T-cell (primary cell): ENCODE results near the gene SLC47A1. TPM values are rescaled to one million over a fixed set of nuclear protein-coding genes. Genes with fewer than 3 reads are reported as not detected.

Source experiments
- ATAC-seq, 4 experiments: fragments of 200-7000 bp in 3 of 4; fragments of 150-1000 bp in 1 of 4; cut with Tn5 transposase; replicated peaks in 1 of 4; 1 replicate in 3 of 4; 2 replicates in 1 of 4; pipeline ENCODE4 v1.10.0; 2021; ENCODE audit warnings: moderate library complexity in 3 of 4, mild to moderate bottlenecking in 2 of 4, moderate number of reproducible peaks in 1 of 4
- CTCF ChIA-PET, 2 donors: fragments of 300-600 bp; sonication (Branson Sonifier 250); formaldehyde crosslinking; loops; one replicate each; lab custom pipeline; 2022; ENCODE audit warnings: antibody characterized with exemption in 2 of 2; lab: Charles Lee
- POLR2A ChIA-PET, 2 donors: fragments of 300-600 bp; sonication (Branson Sonifier 250); formaldehyde crosslinking; loops; one replicate each; lab custom pipeline; 2022; ENCODE audit warnings: antibody characterized with exemption in 2 of 2; lab: Charles Lee
- DNase-seq, 35 experiments: peaks; one replicate each; pipeline versions ENCODE4 v3.0.0 to v3.0.0-alpha.2; 2013 to 2023
- H3K27ac ChIP-seq: one replicate; pipeline ENCODE4 v1.5.1; 2013; ENCODE audit warnings: low read length
- H3K27me3 ChIP-seq, 2 experiments: replicated peaks in 1 of 2; 1 replicate in 1 of 2; 2 replicates in 1 of 2; pipeline versions ENCODE4 v1.6.1 to v1.7.0; 2013; ENCODE audit warnings: low read length in 1 of 2, mixed read lengths in 1 of 2; ENCODE audit not compliant: control insufficient read depth in 2 of 2, insufficient read depth in 2 of 2; ENCODE audit errors: extremely low read depth in 1 of 2
- H3K36me3 ChIP-seq, 2 donors: 1 replicate in 1 of 2; 2 replicates in 1 of 2; pipeline versions ENCODE4 v1.6.1 to v1.7.0; 2013; ENCODE audit warnings: low read length in 1 of 2; ENCODE audit not compliant: control insufficient read depth in 2 of 2, insufficient read depth in 1 of 2; ENCODE audit errors: extremely low read depth in 1 of 2
- H3K4me1 ChIP-seq, 2 experiments: 1 replicate in 1 of 2; 2 replicates in 1 of 2; pipeline versions ENCODE4 v1.6.1 to v1.7.0; 2013; ENCODE audit warnings: low read length in 2 of 2, mixed read lengths in 1 of 2; ENCODE audit not compliant: insufficient read depth in 2 of 2, control insufficient read depth in 1 of 2; ENCODE audit errors: extremely low read depth in 1 of 2
- H3K4me3 ChIP-seq, 2 donors: 1 replicate in 1 of 2; 2 replicates in 1 of 2; pipeline versions ENCODE4 v1.5.1 to v1.7.0; 2013; ENCODE audit warnings: mild to moderate bottlenecking in 2 of 2, low read length in 1 of 2, moderate library complexity in 1 of 2; ENCODE audit not compliant: control insufficient read depth in 1 of 2; ENCODE audit errors: extremely low read depth in 1 of 2
- H3K9me3 ChIP-seq: 2 replicates; pipeline ENCODE4 v1.7.0; 2013
- H3K27ac Mint-ChIP-seq, 2 donors: one replicate each; pipeline ENCODE4 v1.8.0; 2020 to 2021; ENCODE audit warnings: mild to moderate bottlenecking in 2 of 2, mixed read lengths in 2 of 2
- H3K27me3 Mint-ChIP-seq, 2 donors: one replicate each; pipeline ENCODE4 v1.8.0; 2021 to 2022; ENCODE audit warnings: mixed read lengths in 2 of 2
- H3K36me3 Mint-ChIP-seq: one replicate; pipeline ENCODE4 v1.8.0; 2021; ENCODE audit warnings: mixed read lengths
- H3K4me1 Mint-ChIP-seq, 3 donors: one replicate each; pipeline ENCODE4 v1.8.0; 2020 to 2022; ENCODE audit warnings: mixed read lengths in 3 of 3, mild to moderate bottlenecking in 1 of 3
- H3K4me3 Mint-ChIP-seq, 3 donors: one replicate each; pipeline ENCODE4 v1.8.0; 2020 to 2022; ENCODE audit warnings: mild to moderate bottlenecking in 3 of 3, mixed read lengths in 3 of 3, moderate library complexity in 3 of 3
- H3K9me3 Mint-ChIP-seq, 3 donors: one replicate each; pipeline ENCODE4 v1.8.0; 2020 to 2022; ENCODE audit warnings: mixed read lengths in 3 of 3
- WGBS: methylation state at CpG from one replicate; pipeline ENCODE4 v1.1.5; 2013; ENCODE audit warnings: missing lambda C conversion rate; ENCODE audit not compliant: insufficient coverage; 5-methylcytosine and 5-hydroxymethylcytosine counted together
- total RNA-seq, 35 experiments: library from RNA in 6 of 35; stranded (reverse) in 6 of 35; fragments of 120-200 nt in 1 of 35; gene quantifications; one replicate each; pipeline versions ENCODE4 v1.2.1 to v1.2.4 and lab custom pipeline; 2013 to 2026

The SLC47A1 gene
- total RNA-seq, 5 donors from 2014 or later (not counting 1 experiment from before 2014, with no cell fraction given), result 0.10 to 0.66 (median 0.31) TPM; not detected in 1

GRCh38 chr17:19551165-19551564, 17.5 kb downstream of the SLC47A1 start:
- ChIA-PET POLR2A (no interaction called here), CTCF (no interaction called here)
- H3K36me3 ChIP-seq, result no peaks in the 10 kb centered on the region
- Mint-ChIP-seq H3K27ac (no peak overlapping the region), H3K27me3 (peaks cover 16 to 24% of the 10 kb centered on the region in 2 donors), H3K9me3 (no peaks in the 10 kb centered on the region), H3K4me3 (no peak overlapping the region), H3K4me1 (peaks cover 2 to 7% (median 2%) of the 10 kb centered on the region in 3 donors), H3K36me3 (no peaks in the 10 kb centered on the region)
- peaks cover 0 to 35% of the 10 kb centered on the region in 2 experiments for H3K27me3 ChIP-seq
- H3K4me1 ChIP-seq, result no peaks in the 10 kb centered on the region
- ATAC-seq, result no peak
- no peak overlapping the region for H3K27ac ChIP-seq
- DNase-seq, result no peak
- WGBS, result 93% methylated on average over 4 of the region's 5 CpGs
- H3K4me3 ChIP-seq, result no peak overlapping the region
- H3K9me3 ChIP-seq, result no peaks in the 10 kb centered on the region

GRCh38 chr17:19551591-19552148, 18.0 kb downstream of the SLC47A1 start:
- H3K27ac ChIP-seq, result no peak overlapping the region
- Mint-ChIP-seq H3K27ac (no peak overlapping the region), H3K9me3 (no peaks in the 10 kb centered on the region), H3K27me3 (peaks cover 16 to 24% of the 10 kb centered on the region in 2 donors), H3K4me3 (no peak overlapping the region), H3K36me3 (no peaks in the 10 kb centered on the region), H3K4me1 (peaks cover under 1 to 2% (median under 1%) of the 10 kb centered on the region in 3 donors)
- ATAC-seq (no peak), DNase-seq (no peak)
- ChIA-PET CTCF (no interaction called here), POLR2A (no interaction called here)
- 63% methylated on average over 4 of the region's 9 CpGs for WGBS
- H3K36me3 ChIP-seq, result no peaks in the 10 kb centered on the region
- no peak overlapping the region for H3K4me3 ChIP-seq
- H3K9me3 ChIP-seq, result no peaks in the 10 kb centered on the region
- no peaks in the 10 kb centered on the region for H3K4me1 ChIP-seq
- peaks cover 0 to 35% of the 10 kb centered on the region in 2 experiments for H3K27me3 ChIP-seq

GRCh38 chr17:19553036-19553435, 19.4 kb downstream of the SLC47A1 start:
- ATAC-seq (no peak), DNase-seq (no peak)
- Mint-ChIP-seq H3K36me3 (no peaks in the 10 kb centered on the region), H3K27me3 (peaks cover 18 to 24% of the 10 kb centered on the region in 2 donors), H3K4me1 (no peaks in the 10 kb centered on the region), H3K4me3 (no peak overlapping the region), H3K27ac (no peak overlapping the region), H3K9me3 (peaks cover 0 to 2% (median 2%) of the 10 kb centered on the region in 3 donors)
- H3K9me3 ChIP-seq, result no peaks in the 10 kb centered on the region
- ChIA-PET CTCF (no interaction called here), POLR2A (no interaction called here)
- no peak overlapping the region for H3K4me3 ChIP-seq
- no peaks in the 10 kb centered on the region for H3K4me1 ChIP-seq
- no peak overlapping the region for H3K27ac ChIP-seq
- no peaks in the 10 kb centered on the region for H3K36me3 ChIP-seq
- 88% methylated on average over 8 of the region's 8 CpGs for WGBS
- H3K27me3 ChIP-seq, result peaks cover 0 to 35% of the 10 kb centered on the region in 2 experiments

DNA sequence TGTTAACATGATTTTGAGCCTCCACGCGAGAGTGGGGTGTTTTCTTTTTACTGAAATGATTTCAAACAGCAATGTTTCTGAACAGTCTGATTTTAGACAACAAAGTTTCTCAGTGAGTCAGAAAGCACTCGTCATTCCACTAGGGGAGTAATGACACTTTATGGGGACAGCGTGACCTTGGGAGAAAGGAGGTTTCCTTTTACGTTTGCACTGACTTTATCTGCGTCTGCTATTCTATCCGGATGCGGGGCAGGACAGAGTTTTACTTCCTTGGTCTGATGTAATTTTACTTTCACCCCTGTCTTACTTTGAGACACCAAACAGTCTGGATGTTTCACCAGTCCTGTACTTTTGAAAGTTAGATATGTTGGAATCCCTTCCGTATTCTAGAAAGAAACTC, 20.7 kb downstream of the SLC47A1 start:
- Histone ChIP-seq H3K9me3 (no peaks in the 10 kb centered on the region), H3K4me1 (no peaks in the 10 kb centered on the region), H3K27me3 (peaks cover 0 to 39% of the 10 kb centered on the region in 2 experiments), H3K36me3 (no peaks in the 10 kb centered on the region), H3K27ac (no peak overlapping the region), H3K4me3 (no peak overlapping the region)
- Mint-ChIP-seq H3K4me1 (no peaks in the 10 kb centered on the region), H3K27ac (no peak overlapping the region), H3K36me3 (no peaks in the 10 kb centered on the region), H3K4me3 (no peak overlapping the region), H3K27me3 (peaks cover 20 to 24% of the 10 kb centered on the region in 2 donors), H3K9me3 (peaks cover 0 to 4% (median 4%) of the 10 kb centered on the region in 3 donors)
- 100% methylated on average over 2 of the region's 9 CpGs for WGBS
- DNase-seq (no peak), ATAC-seq (no peak)
- ChIA-PET CTCF (no interaction called here), POLR2A (no interaction called here)

DNA sequence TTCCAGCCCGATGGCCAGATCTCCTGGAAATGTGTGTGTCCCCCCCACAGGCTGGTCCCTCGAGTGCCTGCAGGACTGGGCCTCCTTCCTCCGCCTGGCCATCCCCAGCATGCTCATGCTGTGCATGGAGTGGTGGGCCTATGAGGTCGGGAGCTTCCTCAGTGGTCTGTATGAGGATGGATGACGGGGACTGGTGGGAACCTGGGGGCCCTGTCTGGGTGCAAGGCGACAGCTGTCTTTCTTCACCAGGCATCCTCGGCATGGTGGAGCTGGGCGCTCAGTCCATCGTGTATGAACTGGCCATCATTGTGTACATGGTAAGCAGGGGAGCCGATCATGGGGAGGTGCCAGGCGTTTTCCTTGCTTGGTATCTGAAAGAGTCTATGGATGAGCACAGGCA, 22.1 kb downstream of the SLC47A1 start:
- Mint-ChIP-seq H3K9me3 (peaks cover 0 to 4% (median 4%) of the 10 kb centered on the region in 3 donors), H3K4me3 (no peak overlapping the region), H3K36me3 (no peaks in the 10 kb centered on the region), H3K27me3 (peaks cover 23 to 28% of the 10 kb centered on the region in 2 donors), H3K27ac (no peak overlapping the region), H3K4me1 (no peaks in the 10 kb centered on the region)
- 84% methylated on average over 7 of the region's 11 CpGs for WGBS
- no peak for ATAC-seq
- Histone ChIP-seq H3K36me3 (no peaks in the 10 kb centered on the region), H3K4me3 (no peak overlapping the region), H3K27me3 (peaks cover 0 to 43% of the 10 kb centered on the region in 2 experiments), H3K9me3 (no peaks in the 10 kb centered on the region), H3K27ac (no peak overlapping the region), H3K4me1 (no peaks in the 10 kb centered on the region)
- ChIA-PET POLR2A (no interaction called here), CTCF (no interaction called here)
- DNase-seq, result no peak

DNA sequence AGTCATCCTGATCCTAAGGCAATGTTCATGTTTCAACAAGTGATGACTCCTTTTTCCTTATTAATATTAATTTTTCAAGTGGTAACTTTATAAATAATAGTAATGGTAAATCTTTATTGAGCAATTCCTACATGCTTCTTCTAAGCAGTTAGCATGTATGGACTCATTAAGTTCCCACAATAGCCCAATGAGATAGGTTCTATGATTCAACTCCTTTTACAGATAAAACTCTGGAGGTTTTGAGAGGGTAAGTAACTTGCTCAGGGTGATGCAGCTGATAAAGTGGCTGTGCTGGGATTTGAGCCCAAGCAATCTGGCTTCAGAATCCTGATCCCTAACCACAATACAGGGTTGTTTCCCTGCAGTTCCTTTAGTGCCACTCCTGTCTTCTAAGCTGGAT, 25.3 kb downstream of the SLC47A1 start:
- CTCF ChIA-PET, result no interaction called here
- no peaks in the 10 kb centered on the region for H3K36me3 Mint-ChIP-seq
- DNase-seq, result no peak
- H3K4me1 Mint-ChIP-seq, result no peaks in the 10 kb centered on the region
- no peak overlapping the region for H3K27ac Mint-ChIP-seq
- peaks cover 0 to 4% (median 4%) of the 10 kb centered on the region in 3 donors for H3K9me3 Mint-ChIP-seq
- Histone ChIP-seq H3K36me3 (no peaks in the 10 kb centered on the region), H3K4me3 (no peak overlapping the region), H3K27ac (no peak overlapping the region), H3K9me3 (no peaks in the 10 kb centered on the region), H3K4me1 (no peaks in the 10 kb centered on the region), H3K27me3 (peaks cover 0 to 25% of the 10 kb centered on the region in 2 experiments)
- peaks cover 17 to 20% of the 10 kb centered on the region in 2 donors for H3K27me3 Mint-ChIP-seq
- no peak for ATAC-seq
- POLR2A ChIA-PET, result no interaction called here
- no peak overlapping the region for H3K4me3 Mint-ChIP-seq
